ENCODE data around the gene STAT5A. TPM values are rescaled to one million over a fixed set of nuclear protein-coding genes. Genes with fewer than 3 reads are reported as not detected.

Gene STAT5A
- total and polyA plus RNA-seq, 9 of the 15 experiments (the other 6 are each of a cell fraction or from before 2014, with no cell fraction given), result 79.9 to 415 (median 196) TPM

DNA sequence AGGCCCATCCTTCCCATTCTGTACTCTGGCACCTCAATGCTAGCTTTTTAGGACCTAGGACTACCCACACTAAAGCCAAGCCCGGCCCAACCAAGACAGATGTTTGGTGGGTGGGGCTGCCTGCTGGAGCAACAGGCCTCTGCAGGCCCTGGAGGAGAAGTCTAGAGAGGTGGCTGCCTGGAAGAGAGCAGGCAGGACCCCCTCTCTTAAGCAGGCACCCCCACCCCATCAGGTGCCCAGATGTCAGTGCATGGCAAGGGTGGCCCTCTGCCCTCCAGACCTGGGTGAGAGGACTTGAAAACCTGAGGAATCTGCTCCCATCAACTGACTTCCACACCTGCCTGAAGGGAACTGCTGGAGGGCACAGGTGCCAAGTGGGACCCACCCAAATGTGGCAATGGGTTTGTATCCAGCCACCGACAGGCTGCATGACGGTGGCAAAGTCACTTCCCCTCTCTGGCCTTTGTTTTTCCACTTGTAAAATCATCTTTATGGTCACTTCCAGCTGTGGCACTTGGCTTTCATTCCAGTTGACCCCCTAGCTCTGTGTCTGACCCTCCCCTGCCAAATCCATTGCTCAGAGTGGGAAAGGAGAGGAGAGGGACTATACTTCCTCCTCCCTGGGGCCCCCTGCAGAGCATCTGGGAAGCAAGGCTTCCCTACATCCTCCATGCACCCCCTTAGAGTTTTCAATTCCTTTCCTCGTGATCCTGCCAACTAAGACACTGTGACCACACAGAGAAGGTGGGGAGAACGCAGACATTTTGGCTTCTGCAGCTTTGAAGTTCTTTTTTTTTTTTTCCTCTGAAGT, 1.7 kb upstream of the STAT5A start (continued):
- TF ChIP-seq, protein P1, sequence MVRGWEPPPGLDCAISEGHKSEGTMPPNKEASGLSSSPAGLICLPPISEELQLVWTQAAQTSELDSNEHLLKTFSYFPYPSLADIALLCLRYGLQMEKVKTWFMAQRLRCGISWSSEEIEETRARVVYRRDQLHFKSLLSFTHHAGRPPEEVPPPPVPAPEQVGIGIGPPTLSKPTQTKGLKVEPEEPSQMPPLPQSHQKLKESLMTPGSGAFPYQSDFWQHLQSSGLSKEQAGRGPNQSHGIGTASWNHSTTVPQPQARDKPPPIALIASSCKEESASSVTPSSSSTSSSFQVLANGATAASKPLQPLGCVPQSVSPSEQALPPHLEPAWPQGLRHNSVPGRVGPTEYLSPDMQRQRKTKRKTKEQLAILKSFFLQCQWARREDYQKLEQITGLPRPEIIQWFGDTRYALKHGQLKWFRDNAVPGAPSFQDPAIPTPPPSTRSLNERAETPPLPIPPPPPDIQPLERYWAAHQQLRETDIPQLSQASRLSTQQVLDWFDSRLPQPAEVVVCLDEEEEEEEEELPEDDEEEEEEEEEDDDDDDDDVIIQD (CRISPR knock-in tag; IDR thresholded peaks at IDR 0.05), result no peak
- TF ChIP-seq HNRNPK (IDR thresholded peaks at IDR 0.05; ENCODE audit: low read depth, low read length, poor library complexity, severe bottlenecking), result no peak
- TF ChIP-seq, protein P2, sequence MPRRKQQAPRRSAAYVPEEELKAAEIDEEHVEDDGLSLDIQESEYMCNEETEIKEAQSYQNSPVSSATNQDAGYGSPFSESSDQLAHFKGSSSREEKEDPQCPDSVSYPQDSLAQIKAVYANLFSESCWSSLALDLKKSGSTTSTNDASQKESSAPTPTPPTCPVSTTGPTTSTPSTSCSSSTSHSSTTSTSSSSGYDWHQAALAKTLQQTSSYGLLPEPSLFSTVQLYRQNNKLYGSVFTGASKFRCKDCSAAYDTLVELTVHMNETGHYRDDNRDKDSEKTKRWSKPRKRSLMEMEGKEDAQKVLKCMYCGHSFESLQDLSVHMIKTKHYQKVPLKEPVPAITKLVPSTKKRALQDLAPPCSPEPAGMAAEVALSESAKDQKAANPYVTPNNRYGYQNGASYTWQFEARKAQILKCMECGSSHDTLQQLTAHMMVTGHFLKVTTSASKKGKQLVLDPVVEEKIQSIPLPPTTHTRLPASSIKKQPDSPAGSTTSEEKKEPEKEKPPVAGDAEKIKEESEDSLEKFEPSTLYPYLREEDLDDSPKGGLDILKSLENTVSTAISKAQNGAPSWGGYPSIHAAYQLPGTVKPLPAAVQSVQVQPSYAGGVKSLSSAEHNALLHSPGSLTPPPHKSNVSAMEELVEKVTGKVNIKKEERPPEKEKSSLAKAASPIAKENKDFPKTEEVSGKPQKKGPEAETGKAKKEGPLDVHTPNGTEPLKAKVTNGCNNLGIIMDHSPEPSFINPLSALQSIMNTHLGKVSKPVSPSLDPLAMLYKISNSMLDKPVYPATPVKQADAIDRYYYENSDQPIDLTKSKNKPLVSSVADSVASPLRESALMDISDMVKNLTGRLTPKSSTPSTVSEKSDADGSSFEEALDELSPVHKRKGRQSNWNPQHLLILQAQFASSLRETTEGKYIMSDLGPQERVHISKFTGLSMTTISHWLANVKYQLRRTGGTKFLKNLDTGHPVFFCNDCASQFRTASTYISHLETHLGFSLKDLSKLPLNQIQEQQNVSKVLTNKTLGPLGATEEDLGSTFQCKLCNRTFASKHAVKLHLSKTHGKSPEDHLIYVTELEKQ (CRISPR knock-in tag; IDR thresholded peaks at IDR 0.05), result no peak
- TF ChIP-seq ZBTB8A (IDR thresholded peaks at IDR 0.05; ENCODE audit: partially characterized antibody), result no peak
- no peak for TF ChIP-seq SNRNP70 (optimal IDR thresholded peaks at IDR 0.05; ENCODE audit: low read depth, low read length)
- TF ChIP-seq ZNF408 (CRISPR knock-in tag; IDR thresholded peaks at IDR 0.05; ENCODE audit: low read depth), result no peak
- TF ChIP-seq SIN3B (IDR thresholded peaks at IDR 0.05; ENCODE audit: low read depth), result no peak
- TF ChIP-seq HMG20B (CRISPR knock-in tag; IDR thresholded peaks at IDR 0.05), result no peak
- TF ChIP-seq EP400 (IDR thresholded peaks at IDR 0.05), result no peak
- no peak for TF ChIP-seq ZSCAN32 (CRISPR knock-in tag; IDR thresholded peaks at IDR 0.05)
- TF ChIP-seq, protein P3, sequence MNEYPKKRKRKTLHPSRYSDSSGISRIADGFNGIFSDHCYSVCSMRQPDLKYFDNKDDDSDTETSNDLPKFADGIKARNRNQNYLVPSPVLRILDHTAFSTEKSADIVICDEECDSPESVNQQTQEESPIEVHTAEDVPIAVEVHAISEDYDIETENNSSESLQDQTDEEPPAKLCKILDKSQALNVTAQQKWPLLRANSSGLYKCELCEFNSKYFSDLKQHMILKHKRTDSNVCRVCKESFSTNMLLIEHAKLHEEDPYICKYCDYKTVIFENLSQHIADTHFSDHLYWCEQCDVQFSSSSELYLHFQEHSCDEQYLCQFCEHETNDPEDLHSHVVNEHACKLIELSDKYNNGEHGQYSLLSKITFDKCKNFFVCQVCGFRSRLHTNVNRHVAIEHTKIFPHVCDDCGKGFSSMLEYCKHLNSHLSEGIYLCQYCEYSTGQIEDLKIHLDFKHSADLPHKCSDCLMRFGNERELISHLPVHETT (CRISPR knock-in tag; conservative IDR thresholded peaks at IDR 0.05 in 1 of 2, IDR thresholded peaks at IDR 0.05 in 1 of 2), result no peak
- TF ChIP-seq, protein P4, sequence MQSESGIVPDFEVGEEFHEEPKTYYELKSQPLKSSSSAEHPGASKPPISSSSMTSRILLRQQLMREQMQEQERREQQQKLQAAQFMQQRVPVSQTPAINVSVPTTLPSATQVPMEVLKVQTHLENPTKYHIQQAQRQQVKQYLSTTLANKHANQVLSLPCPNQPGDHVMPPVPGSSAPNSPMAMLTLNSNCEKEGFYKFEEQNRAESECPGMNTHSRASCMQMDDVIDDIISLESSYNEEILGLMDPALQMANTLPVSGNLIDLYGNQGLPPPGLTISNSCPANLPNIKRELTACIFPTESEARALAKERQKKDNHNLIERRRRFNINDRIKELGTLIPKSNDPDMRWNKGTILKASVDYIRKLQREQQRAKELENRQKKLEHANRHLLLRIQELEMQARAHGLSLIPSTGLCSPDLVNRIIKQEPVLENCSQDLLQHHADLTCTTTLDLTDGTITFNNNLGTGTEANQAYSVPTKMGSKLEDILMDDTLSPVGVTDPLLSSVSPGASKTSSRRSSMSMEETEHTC (IDR thresholded peaks at IDR 0.05), result no peak
- TF ChIP-seq MAZ (CRISPR knock-in tag; conservative IDR thresholded peaks at IDR 0.05 in 1 of 2, IDR thresholded peaks at IDR 0.05 in 1 of 2), result 0 out of 4 replicates have a peak, but pooled peaks of 1 of the 2 experiments have one; percentile 37
- no peak for TF ChIP-seq FOSL1 (tag; conservative IDR thresholded peaks at IDR 0.05)
- TF ChIP-seq RB1 (IDR thresholded peaks at IDR 0.05; ENCODE audit: low read depth), result 0 out of 2 replicates have a peak, but pooled peaks have one; percentile 21
- TF ChIP-seq ZNF586 (CRISPR knock-in tag; conservative IDR thresholded peaks at IDR 0.05), result no peak
- no peak for TF ChIP-seq ATF1 (CRISPR knock-in tag; IDR thresholded peaks at IDR 0.05)
- no peak for TF ChIP-seq ATF1 (tag; IDR thresholded peaks at IDR 0.05)
- no peak for TF ChIP-seq CEBPG (CRISPR knock-in tag; IDR thresholded peaks at IDR 0.05)
- no peak for TF ChIP-seq CEBPG (tag; conservative IDR thresholded peaks at IDR 0.05 in 1 of 2, IDR thresholded peaks at IDR 0.05 in 1 of 2)

All from K562 (cell line).